ENCODE results near the gene LGALS3BP.

LGALS3BP gene

DNA sequence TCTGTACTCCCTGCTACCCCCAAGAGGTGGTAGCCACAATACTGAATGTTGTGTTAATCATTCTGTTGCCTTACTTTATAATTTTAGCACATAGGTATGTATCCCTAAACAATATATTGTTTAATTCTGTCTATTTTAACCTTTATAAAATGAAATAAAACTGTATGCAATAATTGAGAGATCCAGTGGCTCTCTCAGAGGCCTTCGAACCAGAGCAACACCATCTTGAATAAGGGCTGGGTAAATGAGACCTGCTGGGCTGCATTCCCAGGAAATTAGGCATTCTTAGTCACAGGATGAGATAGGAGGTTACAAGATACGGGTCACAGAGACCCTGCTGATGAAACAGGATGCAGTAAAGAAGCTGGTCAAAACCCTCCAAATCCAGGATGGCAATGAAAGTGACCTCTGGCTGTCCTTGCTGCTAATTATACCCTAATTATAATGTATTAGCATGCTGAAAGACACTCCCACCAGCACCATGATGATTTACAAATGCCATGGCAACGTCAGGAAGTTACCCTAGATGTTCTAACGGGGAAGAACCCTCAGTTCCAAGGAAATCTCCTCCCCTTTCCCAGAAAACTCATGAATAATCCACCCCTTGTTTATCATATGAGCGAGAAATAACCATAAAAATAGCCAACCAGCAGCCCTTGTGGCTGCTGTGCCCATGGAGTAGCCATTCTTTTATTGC lies 31.9 kb upstream of the LGALS3BP start:
- DNase-seq (ENCODE audit: extremely low read depth, low read depth), result no peak
- H3K4me3 ChIP-seq (replicated peaks; ENCODE audit: low read depth, low read length), result no peak overlapping the region
- TF ChIP-seq, protein P1, sequence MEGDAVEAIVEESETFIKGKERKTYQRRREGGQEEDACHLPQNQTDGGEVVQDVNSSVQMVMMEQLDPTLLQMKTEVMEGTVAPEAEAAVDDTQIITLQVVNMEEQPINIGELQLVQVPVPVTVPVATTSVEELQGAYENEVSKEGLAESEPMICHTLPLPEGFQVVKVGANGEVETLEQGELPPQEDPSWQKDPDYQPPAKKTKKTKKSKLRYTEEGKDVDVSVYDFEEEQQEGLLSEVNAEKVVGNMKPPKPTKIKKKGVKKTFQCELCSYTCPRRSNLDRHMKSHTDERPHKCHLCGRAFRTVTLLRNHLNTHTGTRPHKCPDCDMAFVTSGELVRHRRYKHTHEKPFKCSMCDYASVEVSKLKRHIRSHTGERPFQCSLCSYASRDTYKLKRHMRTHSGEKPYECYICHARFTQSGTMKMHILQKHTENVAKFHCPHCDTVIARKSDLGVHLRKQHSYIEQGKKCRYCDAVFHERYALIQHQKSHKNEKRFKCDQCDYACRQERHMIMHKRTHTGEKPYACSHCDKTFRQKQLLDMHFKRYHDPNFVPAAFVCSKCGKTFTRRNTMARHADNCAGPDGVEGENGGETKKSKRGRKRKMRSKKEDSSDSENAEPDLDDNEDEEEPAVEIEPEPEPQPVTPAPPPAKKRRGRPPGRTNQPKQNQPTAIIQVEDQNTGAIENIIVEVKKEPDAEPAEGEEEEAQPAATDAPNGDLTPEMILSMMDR (IDR thresholded peaks at IDR 0.05; ENCODE audit: low read depth, low read length, missing control alignments), result no peak

DNA sequence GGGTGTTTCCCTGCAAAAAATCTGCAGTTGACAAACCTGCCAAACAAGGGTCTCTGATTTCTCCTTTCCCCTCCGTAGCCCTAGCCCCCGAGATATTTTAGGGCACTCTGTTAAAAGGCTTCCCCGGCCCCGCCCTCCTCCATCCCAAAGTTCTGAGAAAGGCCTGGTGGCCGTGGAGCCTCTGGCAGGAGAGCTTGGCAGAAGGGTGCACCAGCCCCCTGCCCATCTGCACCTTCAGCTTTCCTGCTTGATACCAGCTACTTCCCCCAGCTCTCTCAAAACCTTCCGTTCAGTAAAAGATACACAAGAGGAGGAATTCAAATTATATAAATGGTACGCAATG lies 30.6 kb upstream of the LGALS3BP start:
- TF ChIP-seq, protein P1 (IDR thresholded peaks at IDR 0.05; ENCODE audit: low read depth, low read length, missing control alignments), result no peak
- H3K4me3 ChIP-seq (replicated peaks; ENCODE audit: low read depth, low read length), result peak overlapping the region; percentile 96
- DNase-seq (ENCODE audit: extremely low read depth, low read depth), result no peak

DNA sequence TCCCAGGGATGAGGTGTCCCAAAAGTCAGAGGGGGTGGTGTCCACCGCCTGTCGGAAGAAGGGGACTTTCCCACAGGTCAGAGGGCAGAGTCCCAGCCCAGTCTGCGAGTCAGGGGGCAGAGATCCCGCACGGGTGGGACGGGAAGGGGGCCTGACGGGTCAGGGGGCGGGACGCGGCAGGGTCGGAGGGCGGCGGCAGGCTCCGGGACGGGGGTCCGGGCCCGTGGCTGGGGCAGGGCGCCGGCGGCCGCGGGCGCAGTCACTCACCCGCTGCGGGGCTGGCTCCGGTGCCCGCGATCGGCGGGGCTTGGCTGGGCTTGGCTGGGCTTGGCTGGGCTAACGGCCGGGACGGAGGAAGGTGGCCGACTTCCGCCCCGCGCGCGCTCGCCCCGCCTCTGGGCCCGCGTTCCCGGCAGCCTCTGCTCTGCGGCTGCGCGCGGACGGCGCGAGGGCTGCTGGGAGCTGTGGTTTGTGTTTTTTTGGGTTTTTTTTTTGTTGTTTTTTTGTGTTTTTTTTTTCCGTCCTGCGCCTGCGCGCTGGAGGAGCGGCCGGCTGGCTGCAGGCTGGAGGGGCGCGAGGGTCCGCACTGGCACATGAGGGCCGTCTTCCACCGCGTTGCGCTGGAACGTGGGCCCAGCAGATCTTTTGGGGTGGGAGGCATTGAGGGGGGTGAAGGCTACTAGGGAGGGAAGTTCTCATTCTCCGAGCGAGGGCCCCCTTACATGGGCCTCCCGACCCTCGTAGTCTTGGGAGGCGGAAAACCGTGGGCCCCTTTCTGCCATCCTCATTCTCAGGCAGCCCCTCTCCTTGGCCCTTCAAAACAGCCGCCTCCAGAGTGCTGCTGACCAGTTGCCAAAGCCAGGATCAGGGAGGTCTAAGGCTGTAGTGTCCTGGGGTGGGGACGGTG lies 29.9 kb upstream of the LGALS3BP start, which contains the start of gene CANT1:
Gene CANT1, minus strand, starts transcription at position 368 of the 907 bp plus-strand sequence. CDS start 12,142 bp downstream, outside the sequence.
- peak within 1 kb of the TSS; percentile 96 for H3K4me3 ChIP-seq (replicated peaks; ENCODE audit: low read depth, low read length)
- no peak for DNase-seq (ENCODE audit: extremely low read depth, low read depth)
- TF ChIP-seq, protein P1 (IDR thresholded peaks at IDR 0.05; ENCODE audit: low read depth, low read length, missing control alignments), result no peak

DNA sequence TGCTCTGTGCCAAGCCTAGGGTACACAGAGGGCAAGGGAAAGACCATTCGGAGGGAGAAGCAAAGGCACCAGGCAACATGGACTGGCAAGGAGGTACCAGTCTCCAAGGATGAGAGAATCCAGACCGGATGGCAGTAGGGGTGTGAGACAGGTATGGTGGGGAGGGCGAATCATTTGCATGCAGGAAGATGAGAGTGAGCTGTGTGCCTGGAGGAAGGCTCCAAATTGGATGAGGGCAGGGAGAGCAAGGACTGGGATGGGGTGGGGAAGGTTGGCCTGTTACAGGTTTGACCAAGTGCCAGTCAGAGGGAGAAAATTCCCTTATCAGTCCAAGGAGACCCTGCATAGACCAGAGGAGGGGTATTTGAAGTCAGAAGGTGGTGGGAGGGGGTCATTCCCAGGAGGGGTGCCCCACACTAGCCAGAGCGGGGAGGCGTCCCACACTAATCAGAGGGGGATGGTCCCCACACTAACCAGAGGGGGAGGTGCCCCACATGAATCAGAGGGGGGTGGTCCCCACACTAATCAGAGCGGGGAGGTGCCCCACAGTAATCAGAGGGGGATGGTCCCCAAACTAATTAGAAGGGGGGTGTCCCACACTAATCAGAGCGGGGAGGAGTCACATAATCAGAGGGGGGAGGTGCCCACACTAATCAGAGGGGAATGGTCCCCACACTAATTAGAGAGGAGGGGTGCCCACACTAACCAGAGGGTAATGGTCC lies 29.1 kb upstream of the LGALS3BP start:
- no peak for DNase-seq (ENCODE audit: extremely low read depth, low read depth)
- peak overlapping the region; percentile 96 for H3K4me3 ChIP-seq (replicated peaks; ENCODE audit: low read depth, low read length)
- TF ChIP-seq, protein P1 (IDR thresholded peaks at IDR 0.05; ENCODE audit: low read depth, low read length, missing control alignments), result no peak

DNA sequence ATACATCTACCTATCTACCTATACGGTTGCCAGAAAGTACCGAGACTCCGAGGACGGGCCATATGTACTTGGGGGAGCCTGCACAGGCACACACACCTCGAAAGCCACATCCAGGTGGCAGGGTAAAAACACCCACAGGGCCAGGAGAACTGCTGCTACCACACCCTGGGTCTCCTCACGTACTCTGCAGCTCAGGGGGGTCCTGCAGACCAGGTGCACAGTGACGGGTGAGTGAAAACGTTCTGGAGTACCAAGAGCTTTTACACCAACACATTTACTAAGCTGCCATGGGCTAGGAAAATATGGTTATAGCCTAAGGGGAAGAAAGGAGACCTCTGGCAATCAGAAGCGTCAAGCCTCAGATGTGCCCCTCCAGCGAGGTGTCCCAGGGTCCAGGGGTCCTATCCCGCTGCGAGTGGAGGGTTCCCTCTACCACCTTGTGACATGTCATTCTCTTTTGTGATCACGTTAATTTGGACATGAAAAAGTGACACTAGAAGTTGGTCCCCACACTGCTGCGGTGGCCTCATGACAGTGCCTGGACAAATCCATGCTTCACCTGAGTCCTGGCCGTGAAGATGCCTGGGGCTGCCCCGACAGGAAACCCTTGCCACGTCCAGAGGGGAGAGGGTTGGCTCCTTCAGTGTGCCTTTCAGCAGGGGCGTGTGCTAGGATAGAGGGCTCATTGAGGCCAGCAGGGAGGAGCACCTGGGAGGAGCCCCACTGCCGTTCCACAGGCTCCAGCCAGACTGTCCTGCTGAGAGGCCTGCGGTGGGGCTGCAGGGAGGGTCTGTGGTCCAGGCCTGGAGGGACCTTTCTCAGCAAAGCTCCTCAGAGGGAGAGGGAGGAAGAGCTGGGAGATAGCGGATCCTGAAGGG lies 28.0 kb upstream of the LGALS3BP start:
- peak overlapping the region; percentile 96 for H3K4me3 ChIP-seq (replicated peaks; ENCODE audit: low read depth, low read length)
- no peak for DNase-seq (ENCODE audit: extremely low read depth, low read depth)
- TF ChIP-seq, protein P1 (IDR thresholded peaks at IDR 0.05; ENCODE audit: low read depth, low read length, missing control alignments), result no peak
